AG08396 (cell line): ENCODE measurements around the gene MAST3.
A peak's percentile ranks its signal among the peaks of the same experiment; 100 is the strongest.

Experiments used
- DNase-seq: peaks from one replicate; pipeline ENCODE4 v3.0.0; 2012; ENCODE audit warnings: low spot score, mixed read lengths

The MAST3 gene

DNA sequence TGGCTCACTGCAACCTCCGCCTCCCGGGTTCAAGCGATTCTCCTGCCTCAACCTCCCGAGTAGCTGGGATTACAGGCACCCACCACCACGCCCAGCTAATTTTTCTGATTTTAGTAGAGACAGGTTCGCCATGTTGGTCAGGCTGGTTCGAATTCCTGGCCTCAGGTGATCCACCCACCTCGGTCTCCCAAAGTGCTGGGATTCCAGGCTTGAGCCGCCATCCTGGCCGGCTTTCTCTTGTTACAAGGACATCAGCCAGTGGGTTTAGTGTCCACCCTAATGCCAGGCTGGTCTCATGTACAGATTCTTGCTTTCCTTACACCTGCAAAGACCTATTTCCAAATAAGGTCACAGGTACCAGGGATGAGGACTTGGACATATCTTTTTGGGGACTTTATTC lies 62.2 kb downstream of the MAST3 start:
- no peak for DNase-seq

DNA sequence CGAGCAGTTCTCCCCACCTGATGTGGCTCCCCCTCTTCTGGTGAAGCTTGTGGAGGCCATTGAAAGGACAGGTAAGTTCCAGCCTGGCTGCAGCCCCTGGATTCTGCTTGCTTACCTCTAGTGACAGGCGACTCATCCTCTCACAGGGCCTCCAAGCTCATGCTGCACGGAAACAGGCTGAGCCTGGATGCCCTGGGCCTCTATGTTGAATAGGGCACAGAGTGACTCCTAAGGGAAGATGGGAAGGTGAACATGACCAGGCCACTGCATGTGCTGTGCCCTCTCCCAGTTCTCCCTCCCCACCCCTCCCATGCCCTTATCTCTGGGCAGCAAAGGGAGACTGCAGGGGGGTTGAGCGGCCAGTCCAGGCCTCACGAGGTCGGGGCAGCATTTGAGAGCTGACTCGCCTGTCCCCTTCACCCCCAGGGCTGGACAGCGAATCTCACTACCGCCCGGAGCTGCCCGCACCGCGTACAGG lies 63.0 kb downstream of the MAST3 start:
- DNase-seq, result no peak

DNA sequence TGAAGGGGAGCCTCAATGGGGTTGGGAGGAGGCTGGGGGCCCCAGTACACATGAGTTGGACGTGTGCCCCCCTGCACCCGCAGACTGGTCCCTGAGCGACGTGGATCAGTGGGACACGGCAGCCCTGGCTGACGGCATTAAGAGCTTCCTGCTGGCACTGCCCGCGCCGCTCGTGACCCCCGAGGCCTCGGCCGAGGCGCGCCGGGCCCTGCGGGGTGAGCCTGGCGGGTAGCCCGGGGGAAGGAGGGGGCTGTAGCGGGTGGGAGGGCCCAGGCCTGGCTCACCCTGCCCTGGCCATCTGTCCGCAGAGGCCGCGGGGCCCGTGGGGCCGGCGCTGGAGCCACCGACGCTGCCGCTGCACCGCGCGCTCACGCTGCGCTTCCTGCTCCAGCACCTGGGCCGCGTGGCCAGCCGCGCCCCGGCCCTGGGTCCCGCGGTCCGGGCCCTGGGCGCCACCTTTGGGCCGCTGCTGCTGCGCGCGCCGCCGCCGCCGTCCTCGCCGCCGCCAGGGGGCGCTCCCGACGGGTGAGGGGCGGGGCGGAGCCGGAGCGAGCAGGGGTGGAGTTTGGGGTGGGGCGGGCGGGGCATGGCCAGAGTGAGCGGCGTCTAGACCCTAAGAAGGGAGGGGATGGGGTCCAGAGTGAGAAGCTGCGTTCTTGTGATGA lies 63.5 kb downstream of the MAST3 start:
- peak; percentile 95 for DNase-seq

DNA sequence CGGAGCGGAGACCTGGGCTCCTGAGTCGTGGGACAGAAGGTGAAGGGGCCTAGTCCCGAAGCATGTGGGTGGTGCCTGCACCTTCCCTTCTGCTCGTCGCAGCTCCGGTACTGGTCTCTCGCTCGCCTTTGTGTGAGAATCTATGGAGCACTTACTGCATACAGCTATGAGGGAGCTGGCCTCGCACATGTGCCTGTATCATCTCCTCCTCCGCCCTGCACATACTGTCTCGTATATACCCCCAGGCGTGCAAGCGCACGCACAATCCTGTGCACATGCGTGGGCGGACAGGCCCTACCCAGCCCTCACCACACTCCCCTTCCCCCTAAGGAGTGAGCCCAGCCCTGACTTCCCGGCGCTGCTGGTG lies 64.0 kb downstream of the MAST3 start:
- DNase-seq, result no peak

DNA sequence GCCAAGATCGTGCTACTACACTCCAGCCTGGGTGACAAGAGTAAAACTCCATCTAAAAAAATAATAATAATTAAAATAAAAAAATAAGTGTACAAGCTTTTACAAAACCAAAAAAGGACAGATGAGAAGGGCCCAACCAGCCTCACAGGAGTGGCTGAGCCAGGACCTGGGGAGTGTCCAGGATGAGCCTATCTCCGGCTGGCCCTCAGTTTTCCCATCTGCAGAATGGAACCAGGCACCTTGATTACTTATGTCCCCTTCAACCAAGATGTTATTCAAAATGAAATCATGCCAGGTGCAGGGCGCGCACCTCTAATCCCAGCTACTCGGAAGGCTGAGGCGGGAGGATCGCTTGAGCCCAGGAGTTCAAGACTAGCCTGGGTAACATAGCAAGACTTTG lies 66.5 kb downstream of the MAST3 start:
- no peak for DNase-seq

DNA sequence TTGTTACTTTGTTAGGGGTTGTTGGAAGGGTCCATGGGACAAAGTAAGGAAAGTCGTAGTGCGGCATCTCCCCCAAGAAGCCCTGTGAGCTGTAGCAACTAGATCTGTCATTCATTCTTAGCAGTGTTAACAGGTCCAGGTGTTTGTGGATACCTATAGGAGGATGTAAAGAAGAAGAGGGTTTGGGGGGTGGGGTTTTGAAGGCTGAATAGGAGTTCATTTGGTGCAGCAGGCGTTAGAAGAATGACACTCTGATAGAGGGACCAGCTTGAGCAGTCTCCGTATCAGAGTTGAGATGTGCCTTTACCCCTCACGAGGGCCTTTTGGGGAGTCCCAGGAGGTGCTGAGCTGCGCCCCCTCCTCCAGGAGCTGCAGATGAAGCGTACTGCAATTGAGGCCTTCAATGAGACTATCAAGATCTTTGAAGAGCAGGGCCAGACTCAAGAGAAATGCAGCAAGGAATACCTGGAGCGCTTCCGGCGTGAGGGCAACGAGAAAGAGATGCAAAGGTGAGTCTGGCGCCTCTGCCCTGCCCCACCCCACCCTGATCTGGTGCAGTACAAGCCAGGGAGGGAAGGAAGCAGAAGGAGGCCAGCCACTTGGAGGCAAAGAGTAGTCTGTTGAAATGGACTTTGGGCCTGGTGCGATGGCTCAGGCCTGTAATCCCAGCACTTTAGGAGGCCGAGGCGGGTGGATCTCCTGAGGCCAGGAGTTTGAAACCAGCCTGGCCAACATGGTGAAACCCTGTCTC lies 68.4 kb downstream of the MAST3 start:
- DNase-seq, result no peak

DNA sequence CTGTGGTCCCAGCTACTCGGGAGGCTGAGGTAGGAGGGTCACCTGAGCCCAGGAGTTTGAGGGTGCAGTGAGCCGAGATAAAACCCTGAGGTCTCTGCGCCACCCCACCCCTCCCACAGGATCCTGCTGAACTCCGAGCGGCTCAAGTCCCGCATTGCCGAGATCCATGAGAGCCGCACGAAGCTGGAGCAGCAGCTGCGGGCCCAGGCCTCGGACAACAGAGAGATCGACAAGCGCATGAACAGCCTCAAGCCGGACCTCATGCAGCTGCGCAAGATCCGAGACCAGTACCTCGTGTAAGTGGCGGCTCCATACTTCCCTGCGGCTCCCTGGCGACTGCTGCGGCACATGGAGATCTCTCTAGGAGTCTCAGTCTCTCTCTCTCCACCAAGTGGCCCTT lies 69.4 kb downstream of the MAST3 start:
- no peak for DNase-seq

DNA sequence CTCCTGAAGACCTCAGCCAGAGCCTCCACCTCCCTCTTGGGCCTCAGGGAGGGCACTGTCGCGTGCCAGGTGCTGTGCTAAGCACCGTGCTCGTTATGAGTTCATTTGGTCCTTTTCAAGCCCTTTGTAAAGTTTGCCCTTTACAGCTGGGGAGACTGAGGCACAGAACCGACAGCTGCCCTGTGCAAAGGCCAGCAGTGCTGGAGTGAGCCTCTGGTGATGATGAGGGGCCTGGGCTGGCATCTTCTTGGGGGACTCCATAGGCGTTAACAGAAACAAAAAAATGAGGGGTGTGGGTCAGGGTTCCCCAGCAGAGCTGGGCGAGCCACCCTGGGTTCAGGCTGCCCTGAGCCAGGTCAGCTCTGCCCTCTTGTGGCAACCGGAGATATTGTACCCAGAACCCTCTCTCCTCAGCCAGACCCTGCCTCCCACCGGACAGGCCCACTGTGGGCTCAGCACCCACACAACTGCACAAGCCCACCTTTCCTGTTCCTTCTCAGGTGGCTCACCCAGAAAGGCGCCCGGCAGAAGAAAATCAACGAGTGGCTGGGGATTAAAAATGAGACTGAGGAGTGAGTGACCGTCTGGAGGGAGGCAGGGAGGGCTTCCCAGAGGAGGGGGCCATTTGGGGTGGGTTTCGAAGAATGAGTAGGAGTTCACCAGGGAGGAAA lies 70.5 kb downstream of the MAST3 start:
- DNase-seq, result peak; percentile 90

DNA sequence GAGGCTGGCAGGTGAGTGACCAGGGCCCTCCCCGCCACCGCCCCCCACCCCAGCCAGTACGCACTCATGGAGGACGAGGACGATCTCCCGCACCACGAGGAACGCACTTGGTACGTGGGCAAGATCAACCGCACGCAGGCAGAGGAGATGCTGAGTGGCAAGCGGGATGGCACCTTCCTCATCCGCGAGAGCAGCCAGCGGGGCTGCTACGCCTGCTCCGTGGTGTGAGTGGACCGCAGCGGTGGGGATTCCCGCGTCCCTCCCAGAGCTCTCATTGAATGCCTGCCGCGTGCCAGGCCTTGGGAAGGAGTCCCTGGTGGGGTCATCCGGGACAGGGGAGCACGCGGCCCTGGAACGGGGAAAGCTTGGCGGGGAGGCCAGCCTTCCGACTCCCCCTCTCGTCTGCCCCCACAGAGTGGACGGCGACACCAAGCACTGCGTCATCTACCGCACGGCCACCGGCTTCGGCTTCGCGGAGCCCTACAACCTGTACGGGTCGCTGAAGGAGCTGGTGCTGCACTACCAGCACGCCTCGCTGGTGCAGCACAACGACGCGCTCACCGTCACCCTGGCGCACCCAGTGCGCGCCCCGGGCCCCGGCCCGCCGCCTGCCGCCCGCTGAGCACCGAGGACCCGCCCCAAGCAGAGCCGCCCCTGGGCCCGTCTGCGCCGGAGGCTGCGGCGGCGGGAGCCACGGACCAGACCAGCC lies 71.2 kb downstream of the MAST3 start:
- no peak for DNase-seq

DNA sequence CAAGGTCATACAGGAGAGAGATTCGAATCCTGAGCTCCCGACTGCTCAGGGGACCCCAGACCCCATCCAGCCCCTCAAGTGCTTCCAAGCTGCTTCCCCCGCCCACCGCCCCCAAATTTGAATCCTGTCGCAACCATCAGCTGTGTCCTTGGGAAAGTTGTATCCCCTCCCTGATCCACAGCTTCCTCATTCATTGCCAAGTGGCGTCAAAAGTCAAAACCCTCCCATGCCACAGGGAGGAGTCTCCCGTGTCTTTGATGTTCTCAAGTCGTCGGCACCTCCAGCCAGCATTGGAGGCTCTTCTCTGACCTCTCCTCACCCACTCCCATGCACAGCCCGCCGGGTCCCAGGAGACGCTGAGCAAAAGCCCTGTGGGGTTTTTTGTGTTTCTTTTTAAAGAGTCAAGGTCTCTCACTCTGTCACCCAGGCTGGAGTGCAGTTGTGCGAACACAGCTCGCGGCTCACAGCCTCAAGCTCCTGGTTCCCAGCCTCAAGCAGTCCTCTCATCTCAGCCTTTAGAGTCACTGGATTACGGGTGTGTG lies 73.2 kb downstream of the MAST3 start:
- DNase-seq, result no peak

DNA sequence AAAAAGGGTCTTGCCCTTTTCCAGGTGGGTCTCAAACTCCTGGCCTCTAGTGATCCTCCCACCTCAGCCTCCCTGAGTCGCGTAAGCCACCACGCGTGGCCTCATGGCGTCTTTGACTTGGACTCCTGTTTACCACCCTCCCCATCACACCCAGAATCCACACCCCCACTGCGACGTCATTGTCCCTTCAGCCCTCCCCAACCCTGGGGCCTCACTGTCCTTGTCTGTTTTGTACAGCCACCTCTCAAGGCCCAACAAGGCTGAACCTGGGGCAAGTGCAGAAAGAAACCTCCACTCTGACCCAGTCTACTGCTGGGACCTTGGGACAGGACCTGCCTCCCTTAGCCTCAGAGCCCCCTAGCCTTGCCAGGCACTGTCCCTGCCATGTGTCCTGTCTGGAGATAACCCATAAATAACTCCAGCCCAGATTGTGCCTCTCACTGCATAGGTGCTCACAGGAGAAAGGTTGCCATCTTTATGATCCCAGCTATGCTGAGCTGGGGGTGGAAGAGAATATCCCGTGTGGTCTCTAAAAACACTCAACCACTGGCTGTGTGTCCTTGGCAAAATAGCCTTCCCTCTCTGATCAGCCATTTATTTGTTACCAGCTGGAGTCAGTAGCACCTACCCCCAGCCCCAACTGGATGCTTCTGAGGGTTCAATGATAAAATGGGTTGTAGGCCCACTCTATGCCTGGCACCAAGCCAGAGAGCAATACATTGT lies 74.2 kb downstream of the MAST3 start:
- DNase-seq, result no peak

DNA sequence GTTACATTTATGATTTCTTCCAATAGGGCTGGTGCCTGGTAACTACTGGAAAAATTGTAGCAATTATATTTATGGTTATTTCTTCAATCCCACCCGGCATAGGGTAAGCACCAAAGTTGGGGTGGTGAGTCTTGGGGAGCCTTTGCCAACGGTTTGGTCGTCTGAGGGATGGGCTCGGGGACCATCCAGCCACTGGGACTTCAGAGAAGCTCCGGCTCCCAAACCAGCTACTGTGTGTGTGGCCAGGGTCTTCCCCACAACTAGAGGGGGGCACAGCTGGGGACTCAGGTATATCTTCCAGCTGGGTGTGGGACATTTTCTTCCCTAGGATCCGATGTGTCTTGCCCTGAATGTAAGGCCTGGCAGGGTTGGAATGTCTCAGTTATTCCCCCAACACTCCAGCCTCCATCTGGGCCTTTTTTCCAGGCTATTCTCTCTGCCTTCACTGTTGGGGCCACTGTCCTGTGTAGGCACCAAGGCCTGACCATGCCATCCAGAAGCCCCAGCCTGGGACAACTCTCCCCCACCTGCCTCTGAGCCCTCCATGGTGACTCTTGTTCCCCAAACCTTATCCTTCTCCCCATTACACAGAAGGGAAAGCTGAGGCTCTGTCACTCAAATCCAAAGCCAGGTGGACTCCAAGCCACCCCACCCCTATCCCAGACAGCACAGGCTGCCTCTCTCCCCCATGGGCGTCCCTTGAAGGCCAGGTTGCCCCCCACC lies 74.9 kb downstream of the MAST3 start:
- no peak for DNase-seq

DNA sequence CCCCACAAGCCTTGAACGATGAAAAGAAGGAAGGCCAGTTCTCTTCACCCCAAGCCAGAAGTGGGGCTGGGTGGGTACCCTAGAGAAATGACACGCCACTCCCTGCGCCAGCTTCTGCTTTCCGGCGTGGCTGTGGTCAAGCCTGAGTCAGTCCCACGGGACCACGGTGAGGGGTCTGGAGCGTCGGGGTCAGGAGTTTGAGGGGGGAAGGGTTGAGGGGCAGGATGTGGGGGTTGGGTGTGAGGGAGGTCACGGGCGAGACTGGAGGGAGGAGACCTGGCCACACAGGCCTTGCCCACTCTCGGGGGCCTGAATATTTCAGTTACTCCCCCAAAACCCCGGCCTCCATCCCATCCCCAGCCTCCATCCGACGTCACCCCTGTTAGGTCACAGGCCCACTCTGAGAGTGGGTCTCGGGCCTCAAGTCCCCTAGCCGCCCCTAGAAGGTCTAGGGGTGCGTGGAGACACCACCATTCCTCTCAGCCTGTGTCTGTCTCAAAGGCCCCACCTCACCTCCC lies 75.5 kb downstream of the MAST3 start:
- no peak for DNase-seq

DNA sequence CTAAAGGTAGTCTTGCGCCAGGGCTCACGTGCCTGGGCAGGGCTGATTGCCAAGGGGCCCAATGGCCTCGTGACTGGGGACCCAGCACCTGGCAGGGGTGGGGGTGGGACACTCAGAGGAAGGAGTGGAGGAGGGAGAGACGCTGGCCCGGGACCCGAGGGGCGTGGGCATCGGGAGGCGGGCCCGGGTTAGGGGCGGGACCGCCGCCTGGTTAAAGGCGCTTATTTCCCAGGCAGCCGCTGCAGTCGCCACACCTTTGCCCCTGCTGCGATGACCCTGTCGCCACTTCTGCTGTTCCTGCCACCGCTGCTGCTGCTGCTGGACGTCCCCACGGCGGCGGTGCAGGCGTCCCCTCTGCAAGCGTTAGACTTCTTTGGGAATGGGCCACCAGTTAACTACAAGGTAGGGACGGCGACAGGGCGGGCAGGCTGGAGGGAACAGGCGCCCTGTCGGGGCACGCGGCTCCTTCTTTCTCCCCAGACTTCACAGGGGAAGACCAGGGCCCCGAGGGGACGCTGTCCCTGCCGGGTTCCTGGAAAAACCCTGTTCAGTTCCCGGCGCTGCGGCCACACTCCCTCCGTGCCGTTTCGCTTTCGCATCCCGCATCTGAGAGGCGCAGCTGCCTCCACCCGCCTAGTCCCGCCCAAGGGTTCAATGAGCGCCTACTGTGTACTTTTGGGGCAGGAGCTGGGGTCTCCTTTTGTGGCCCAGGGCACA lies 76.2 kb downstream of the MAST3 start, which contains the start of gene IFI30:
IFI30 (plus strand) TSS at position 242 of the 717 bp plus-strand sequence; CDS start at position 271, 29 bp downstream.
- DNase-seq, result peak; percentile 83

DNA sequence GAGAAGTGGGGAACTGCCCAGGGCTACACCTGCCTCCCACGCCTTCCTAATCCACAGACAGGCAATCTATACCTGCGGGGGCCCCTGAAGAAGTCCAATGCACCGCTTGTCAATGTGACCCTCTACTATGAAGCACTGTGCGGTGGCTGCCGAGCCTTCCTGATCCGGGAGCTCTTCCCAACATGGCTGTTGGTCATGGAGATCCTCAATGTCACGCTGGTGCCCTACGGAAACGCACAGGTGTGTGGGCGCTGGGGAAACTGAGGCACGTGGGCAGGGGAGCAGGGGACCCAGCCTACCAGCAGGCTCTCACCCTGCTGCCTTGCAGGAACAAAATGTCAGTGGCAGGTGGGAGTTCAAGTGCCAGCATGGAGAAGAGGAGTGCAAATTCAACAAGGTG lies 77.4 kb downstream of the MAST3 start:
- no peak for DNase-seq

DNA sequence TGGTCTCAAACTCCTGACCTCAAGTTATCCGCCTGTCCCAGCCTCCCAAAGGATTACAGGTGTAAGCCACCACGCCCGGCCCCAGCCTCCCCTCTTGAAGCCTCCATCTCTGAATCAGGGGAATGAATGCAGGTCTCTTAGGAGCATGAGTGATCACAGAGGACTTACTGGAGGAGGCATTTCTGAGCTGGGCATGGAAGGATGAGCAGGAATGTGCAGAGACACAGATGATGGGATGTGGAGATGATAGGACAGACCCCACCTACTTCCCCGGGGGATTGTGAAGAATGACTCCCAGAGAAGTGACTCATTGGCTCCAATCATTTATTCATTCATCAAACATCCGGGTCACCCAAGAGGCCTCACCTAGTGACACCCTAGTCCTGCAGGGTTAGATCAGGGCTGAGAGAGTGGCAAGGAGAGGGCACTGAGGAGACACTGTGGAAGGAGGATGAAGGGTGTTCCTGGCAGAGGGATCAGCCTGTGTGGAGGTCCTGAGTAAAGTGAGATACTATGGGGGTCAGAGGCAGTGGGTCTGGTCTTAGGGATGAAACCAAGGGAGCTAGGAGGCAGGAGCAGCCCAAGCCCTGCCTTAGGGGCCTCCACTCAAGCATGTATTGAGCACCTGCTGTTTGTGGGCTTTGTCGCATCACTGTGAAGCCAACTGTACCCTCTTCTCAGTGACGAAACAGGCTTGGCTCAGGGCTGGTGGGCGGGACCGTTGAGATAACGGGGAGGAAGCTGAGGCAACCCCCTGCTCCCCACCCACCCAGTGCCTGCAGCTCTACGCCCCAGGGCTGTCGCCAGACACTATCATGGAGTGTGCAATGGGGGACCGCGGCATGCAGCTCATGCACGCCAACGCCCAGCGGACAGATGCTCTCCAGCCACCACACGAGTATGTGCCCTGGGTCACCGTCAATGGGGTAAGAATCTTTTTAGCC lies 79.1 kb downstream of the MAST3 start:
- peak; percentile 5 for DNase-seq

DNA sequence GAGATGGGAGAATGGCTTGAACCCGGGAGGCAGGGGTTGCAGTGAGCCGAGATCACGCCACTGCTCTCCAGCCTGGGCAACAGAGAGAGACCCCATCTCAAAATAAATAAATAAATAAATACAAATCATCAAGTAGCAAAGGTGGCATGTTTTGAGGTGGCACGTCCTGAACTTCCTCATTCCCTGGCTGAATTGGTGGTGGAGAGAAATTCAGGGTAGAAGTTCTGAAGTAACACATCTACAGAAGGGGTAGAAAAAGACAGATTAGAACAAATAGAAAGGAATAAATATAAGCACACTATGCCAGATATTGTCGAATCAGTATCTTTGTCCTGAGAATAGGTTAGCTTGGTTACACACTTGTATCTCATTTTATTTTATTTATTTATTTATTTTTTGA lies 82.4 kb downstream of the MAST3 start:
- DNase-seq, result no peak

DNA sequence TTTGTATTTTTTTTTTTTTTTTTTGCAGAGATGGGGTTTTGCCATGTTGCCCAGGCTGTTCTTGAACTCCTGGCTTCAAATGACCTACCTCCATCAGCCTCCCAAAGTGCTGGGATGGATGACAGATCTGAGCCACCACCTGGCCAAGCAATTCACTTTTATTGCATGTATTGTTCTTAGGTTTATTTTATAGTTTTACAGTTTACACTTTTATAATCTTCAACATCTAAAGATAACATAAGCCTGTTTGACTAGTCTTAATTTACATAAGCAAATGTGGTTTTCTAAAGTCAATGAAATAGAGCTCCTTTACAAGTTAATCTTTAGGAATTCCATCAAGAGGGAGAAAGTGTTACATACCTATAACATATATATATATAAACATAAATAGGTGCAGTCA lies 86.0 kb downstream of the MAST3 start:
- DNase-seq, result no peak

DNA sequence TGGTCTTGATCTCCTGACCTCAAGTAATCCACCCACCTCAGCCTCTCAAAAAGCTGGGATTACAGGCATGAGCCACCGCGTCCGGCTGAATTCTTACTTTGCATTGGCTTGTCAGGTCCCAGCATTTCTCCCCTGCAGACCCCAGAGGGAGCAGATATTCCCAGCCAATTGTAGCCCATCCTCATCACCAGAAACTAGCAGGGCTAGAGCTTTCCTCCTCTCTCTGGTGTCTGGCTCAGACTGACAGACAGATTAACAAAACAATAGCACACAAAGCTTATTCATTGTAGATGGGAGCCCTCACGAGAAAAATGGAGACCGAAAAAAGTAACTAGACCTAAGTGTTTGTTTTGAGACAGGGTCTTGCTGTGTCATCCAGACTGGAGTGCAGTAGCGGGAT lies 88.0 kb downstream of the MAST3 start:
- DNase-seq, result no peak
